ENCODE results near the gene ADAM23. TPM values are rescaled to one million over a fixed set of nuclear protein-coding genes. Genes with fewer than 3 reads are reported as not detected.
"Not testable (repeated sequence)": the region's sequence is repeated elsewhere in the genome, so short reads cannot be mapped to it uniquely, and the experiment has no call there.

ADAM23 gene, protein sequence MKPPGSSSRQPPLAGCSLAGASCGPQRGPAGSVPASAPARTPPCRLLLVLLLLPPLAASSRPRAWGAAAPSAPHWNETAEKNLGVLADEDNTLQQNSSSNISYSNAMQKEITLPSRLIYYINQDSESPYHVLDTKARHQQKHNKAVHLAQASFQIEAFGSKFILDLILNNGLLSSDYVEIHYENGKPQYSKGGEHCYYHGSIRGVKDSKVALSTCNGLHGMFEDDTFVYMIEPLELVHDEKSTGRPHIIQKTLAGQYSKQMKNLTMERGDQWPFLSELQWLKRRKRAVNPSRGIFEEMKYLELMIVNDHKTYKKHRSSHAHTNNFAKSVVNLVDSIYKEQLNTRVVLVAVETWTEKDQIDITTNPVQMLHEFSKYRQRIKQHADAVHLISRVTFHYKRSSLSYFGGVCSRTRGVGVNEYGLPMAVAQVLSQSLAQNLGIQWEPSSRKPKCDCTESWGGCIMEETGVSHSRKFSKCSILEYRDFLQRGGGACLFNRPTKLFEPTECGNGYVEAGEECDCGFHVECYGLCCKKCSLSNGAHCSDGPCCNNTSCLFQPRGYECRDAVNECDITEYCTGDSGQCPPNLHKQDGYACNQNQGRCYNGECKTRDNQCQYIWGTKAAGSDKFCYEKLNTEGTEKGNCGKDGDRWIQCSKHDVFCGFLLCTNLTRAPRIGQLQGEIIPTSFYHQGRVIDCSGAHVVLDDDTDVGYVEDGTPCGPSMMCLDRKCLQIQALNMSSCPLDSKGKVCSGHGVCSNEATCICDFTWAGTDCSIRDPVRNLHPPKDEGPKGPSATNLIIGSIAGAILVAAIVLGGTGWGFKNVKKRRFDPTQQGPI
- 3.1 and 6.8 TPM in 2 replicates for total RNA-seq (2014; rRNA removed)
- polyA plus RNA-seq (2012), result 5.8 TPM

DNA sequence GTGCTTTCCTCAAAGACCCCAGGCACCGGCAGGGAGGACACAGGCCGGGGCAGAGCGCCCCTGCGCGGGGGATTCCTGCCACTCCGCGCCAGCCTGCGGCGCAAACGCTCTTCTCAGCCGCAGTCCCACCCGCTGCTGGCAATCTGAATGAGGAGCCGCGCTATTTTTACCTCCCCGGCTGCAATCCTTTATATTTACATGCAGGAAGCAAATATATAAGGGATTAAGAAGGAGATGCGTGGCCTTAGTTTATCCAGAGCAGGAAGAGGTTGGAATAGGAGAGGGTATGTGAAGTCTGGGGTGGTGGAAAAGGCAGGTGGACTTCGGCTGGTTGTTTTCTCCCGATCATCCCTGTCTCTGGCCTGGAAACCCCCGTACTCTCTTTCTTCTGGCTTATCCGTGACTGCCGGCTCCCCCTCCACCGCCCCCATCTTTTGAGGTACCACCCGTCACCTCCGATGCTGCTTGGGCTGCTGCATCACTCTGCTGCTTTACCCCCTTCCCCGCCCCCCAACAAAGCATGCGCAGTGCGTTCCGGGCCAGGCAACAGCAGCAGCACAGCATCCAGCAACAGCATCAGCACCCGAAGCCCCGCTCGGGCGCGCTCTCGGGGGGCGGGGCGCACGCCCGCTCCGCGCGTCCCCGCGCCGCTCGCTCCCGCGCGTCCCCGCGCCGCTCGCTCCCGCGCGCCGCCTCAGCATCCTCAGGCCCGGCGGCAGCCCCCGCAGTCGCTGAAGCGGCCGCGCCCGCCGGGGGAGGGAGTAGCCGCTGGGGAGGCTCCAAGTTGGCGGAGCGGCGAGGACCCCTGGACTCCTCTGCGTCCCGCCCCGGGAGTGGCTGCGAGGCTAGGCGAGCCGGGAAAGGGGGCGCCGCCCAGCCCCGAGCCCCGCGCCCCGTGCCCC, at the start of gene ADAM23:
Gene ADAM23 (plus strand): TSS at position 700 of the 902 bp plus-strand sequence. CDS start 335 bp downstream, outside the sequence.
- DNase-seq (ENCODE audit: low read depth), result peak; percentile 56

DNA sequence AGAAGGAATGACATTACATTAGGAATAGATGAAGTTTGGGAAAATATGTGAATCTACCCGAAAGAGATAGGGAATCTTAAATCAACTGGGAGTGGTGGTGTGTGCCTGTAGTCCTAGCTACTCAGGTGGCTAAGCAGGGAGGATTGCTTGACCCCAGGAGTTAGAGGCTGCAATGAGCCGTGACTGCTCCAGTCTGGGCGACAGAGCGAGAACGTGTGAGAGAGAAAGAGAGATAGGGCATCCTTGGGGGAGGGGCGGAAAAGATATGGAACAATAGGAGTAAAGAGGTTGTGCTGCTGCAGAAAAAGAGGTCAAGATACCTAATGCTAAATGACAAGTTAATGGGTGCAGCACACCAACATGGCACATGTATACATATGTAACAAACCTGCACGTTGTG, 47.1 kb upstream of the ADAM23 start:
- DNase-seq (ENCODE audit: low read depth), result no peak

DNA sequence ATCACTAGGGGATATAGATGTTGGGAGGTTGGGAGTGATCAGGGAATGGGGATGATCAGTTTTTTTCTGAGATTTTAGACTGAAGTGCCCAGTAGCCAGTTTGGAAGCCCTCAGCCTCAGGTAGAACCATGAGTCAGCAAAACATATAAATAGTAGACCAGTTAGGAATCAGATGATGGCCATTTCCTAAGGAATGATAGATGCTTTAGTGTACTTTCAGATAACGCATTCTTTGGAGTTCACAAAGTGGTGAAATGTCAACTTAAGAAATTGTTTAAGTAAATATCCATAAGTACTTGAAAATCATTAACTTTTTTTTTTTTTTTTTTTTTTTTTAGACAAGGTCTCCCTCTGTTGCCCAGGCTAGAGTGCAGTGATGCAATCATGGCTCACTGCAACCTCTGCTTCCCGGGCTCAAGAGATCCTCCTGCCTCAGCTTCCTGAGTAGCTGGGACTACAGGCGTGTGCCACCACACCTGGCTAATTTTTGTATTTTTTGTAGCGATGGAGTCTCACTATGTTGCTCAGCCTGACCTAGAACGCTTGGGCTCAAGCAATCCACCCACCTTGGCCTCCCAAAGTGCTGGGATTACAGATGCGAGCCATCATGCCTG, 40.3 kb upstream of the ADAM23 start:
- not testable (repeated sequence) for DNase-seq (ENCODE audit: low read depth)

DNA sequence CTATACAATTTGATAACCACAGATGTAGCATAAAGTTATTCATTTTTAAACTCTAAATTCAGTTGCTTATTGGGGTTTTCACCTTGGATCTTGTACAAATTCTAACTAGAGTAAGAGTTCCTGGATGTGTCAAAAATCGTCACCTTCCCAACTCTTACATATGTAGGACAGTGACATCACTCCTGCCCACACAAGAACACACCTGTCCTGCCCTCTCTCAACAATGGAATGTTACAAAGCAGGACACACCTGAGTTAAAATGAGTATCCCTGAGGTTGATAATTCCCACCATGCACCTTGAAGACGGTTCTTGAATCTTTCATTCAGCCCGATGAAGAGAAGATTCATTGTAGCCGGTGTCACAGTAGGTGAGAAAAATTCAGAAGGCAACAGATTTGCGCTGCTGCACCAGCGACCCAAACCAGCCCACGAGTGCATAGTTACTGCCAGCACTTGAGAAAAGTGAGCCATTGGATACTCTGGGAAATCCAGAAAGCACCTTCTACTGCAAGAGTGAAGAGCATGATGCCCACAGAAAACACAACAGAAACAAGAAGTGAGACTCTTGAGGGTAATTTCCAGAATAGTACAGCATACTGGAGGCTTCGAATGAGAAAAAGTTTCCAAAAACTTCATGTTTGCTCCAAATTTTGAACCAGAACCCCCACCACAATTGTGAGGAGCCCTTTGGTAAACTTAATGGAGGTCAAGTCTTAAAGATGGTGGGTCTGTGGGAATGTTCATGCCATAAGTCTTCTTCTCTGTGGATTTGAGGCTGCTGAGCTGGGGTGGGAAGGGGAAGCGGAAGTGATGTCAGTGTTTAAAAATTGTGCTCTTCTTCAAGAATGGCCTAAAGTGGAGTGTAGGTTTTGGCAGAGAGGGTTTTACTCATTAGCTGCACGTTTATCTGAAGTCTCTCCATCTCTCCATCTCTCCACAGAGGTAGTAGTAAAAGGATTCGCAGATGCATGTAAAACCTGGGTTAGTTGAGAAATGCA, 34.7 kb upstream of the ADAM23 start:
- no peak for DNase-seq (ENCODE audit: low read depth)

DNA sequence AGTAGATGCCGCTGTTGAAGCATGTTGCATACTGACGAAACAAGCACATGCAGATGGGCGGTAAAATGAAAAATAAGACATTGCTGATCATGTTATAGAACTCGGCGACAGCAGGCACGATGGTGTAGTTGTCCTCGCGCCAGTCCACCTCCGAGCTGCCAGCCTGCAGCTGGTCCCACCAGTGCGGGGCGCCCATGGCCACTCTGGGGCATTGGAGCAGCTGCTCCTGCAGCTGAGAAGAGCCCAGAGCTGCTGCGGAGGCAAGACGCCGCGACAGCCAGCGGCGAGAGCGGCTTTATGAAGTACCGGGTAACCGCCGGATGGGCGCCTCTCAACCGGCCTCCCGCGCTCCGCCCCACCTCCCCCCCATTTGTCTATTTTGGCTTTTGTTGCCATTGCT, 32.6 kb upstream of the ADAM23 start:
- DNase-seq (ENCODE audit: low read depth), result no peak

DNA sequence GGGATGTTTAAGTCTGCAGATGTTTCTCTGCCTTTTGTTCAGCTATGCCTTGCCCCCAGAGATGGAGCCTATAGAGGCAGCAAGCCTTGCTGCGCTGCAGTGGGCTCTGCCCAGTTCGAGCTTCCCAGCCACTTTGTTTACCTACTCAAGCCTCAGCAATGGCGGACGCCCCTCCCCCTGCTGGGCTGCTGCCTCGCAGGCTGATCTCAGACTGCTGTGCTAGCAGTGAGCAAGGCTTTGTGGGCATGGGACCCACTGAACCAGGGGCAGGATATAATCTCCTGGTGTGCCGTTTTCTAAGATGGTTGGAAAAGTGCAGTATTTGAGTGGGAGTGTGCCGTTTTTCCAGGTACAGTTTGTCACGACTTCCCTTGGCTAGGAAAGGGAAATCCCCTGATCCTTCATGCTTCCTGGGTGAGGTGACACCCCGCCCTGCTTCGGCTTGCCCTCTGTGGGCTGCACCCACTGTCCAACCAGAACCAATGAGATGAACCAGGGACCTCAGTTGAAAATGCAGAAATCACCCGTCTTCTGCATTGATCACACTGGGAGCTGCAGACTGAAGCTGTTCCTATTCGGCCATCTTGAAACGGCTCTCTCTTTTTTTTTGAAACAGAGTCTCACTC, 27.6 kb upstream of the ADAM23 start:
- no peak for DNase-seq (ENCODE audit: low read depth)

DNA sequence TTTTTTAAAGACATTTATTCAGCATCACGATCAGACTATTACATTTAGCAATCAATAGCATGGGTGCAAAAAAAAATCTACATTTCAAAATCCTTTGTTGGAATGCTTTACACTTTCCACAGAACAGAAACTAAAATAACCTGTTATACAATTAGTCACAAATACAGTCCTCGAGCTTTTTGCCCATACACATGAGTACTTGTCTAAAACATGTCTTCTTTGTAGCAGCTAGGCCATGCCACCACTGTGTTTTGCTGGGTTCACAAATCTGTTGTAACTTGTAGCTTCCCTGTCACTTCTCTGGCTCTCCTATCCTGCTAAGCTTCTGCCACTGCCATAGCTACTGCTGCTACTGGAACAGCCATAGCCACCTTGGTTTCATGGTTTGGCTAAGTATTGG, 24.4 kb upstream of the ADAM23 start:
- DNase-seq (ENCODE audit: low read depth), result no peak

DNA sequence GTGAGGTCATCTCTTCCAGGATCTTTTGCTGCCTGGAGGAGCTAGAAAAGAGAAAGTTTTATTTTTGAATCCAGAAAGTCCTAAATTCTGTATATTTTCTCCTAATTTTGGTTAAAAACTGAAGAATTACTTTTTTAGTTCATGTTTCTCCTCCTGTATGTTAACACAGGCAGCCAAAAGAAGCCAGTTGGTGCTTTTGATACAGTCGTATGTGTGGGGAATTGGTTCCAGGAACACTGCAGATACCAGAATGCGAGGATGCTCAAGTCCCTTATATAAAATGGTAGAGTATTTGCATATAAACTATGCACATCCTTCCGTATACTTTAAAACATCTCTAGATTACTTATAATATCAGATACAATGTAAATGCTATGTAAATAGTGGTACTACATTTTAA, 22.6 kb upstream of the ADAM23 start:
- no peak for DNase-seq (ENCODE audit: low read depth)

DNA sequence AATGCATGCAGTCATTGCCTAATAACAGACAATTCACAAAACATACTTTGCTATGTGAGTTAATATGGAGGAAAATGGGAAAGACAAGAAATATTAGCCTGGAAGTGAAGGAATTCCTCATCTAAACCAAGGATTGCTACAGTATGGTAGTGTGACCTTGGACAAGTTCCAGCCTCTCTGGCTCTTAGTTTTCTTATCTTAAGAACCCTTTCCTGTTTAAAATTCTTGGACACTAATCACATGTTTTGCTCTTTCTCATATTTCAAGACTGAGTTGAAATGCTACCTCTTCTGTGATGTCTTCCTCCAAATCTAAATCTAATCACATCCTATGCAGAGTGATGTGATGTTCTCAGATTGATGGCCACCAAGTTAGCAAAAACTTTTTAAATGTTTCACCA, 20.8 kb upstream of the ADAM23 start:
- no peak for DNase-seq (ENCODE audit: low read depth)

DNA sequence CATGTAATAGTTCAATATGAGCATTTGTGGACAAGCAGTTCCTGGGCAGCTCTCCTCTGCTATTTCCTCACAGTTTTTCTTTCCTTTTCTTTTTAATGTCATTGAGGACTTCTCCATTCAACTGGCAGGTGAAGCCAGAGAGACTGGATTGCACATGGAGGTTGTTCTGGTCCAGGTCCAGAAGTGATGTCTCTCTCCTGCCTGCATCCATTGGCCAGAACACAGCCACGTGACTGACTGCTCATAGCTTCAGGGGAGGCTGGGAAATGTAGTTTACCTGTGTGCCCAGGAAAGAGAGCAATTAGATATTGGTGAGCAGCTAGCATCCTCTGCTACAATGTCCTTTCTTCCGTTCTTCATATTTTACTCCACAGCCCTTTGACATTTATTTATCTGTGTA, 20.2 kb upstream of the ADAM23 start:
- DNase-seq (ENCODE audit: low read depth), result peak; percentile 7

DNA sequence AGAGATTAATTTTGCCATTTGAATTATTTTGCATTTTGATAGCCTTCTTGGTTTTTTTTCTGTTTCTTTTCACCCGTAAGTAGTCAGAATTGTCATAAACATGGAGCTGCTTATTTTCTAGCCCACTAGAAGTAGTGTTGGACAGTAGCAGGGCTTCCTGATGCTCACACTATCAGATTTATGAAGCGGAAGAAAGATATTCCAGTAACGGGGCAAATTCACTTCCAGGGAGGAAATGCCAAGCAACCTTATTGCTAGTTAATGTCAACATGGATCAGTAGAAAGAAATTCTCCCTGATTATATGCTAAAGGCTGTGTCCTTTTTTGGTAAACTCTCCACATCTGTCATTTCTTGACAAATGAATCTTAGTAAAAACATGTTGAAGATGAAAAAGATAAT, 19.2 kb upstream of the ADAM23 start:
- DNase-seq (ENCODE audit: low read depth), result no peak

DNA sequence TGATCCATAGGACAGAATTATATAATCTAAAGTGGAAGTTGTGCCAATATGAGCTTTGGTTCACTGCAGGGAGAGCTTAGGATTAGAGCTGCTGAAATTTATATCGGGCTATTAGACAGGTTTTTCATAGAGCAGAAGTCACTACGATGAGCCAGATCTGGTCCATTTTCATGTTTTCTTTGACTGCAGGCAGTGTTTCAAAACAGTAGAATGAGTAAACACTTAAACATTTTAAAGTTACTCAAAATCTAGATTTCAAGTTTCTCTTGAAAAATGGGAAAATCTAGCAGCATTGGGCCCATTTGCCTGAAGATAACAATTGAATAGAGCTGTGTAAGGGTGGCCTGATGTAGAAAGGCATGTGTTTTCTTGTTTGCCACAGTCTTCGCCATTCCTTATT, 14.5 kb upstream of the ADAM23 start:
- no peak for DNase-seq (ENCODE audit: low read depth)

DNA sequence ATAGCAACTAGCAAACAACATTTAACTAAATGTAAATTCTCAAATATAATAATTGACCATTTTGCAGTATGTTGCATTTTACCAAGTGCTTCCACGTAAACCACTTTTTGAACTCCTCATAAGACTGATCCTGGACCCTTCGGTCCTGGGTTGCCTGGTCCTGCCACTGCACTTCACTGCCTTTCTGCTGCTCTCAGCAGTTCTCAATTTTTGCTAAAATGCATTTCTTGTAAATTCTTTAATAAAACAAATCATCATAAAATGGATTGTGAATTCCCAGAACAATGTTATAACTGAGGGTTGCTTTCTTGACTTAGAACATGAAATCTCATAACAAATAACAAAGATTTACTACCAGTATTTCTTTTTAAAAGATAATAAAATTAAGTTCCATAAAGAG, 12.9 kb upstream of the ADAM23 start:
- no peak for DNase-seq (ENCODE audit: low read depth)

DNA sequence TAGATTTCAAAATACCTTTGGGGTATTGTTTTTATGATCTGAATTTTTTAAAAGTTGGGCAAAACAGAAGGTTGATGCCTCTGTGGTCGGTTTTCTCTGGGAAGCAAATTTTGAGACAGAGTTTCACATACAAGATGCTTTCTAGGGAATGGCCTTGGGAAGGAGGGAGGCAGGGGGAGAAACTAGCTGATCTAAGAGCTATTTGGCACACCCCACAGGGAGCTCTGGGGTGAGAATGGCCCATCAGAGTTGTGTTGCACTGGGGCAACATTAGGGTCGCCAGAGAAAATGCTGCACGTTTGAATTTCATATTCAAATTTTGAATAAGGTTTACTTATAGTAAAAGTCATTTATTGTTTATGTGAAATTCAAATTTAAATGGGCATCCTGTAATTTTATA, 11.9 kb upstream of the ADAM23 start:
- DNase-seq (ENCODE audit: low read depth), result no peak

DNA sequence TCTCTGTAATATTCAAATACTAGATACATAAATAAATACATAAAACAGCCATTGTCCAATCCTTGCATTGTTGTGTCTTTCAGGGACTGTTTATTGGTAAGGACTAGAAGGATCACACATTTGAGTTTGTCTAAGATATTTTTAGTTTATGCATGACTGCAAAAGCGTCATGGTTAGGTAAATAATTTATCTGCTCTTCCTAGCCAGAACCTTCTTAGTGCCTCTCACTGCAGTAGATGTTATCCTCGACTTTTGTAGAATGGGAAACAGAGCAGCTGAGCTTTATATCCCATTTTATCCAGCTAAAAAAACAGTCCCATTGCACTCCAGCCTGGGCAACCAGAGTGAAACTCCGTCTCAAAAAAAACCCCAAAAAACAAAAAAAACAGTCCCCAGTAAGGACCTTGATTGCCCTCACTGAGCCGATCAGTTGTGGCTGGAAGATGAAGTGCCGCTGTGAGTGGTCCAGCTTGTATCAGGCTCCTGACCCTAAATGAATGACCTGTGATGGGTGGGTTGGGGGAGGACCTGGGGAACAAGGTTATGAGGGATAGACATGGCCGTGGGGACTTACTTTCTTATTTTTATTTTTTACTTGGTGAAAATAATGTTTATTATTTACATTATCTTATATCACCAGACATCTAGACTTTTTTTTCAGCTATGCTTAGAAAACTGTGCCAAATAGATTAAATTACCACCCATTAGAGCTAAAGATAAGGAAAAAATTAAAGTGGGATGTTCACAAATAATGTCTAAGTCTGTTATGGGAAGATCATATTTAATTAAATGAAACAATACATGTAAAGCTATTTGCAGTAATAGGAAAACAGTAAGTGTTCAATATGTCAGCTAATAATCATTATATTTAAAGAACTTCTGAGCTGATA, 10.9 kb upstream of the ADAM23 start:
- no peak for DNase-seq (ENCODE audit: low read depth)

DNA sequence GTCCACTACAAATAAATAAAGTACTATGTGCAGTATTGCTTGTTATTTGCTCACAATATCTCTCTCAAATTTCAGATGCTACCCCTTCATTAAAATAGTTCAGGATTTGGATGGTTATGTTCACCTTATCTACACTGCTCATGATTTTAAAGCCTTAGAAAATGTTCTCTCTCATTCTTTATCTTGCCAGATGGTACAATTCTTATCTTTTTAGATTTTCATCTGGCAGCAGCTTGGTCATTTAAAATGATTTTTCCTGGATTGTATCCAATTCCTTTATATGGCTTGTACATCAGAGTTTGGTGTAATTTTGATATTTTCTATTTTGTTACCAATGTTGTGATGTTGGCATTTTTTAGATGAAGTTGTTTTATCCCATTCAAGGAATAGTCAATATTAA, 10.1 kb upstream of the ADAM23 start:
- no peak for DNase-seq (ENCODE audit: low read depth)

DNA sequence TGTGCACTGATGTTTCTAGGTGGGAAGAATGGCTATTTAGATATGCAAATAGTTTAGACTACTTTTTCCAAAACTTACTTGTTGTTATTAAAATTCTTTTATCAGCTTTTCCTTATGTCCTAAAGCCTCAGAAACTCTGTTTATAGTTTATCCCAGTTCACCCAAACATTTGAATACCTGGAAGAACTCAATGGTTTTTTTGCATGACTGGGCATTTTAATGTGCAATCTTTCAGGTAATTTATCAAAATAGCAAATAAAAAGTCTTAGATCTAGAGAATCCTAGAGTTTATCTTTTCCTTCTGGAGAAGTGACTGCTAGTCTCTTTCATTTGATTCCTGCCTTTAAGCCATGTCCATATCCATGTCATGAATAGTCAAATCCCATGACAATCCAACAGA, 9.6 kb upstream of the ADAM23 start:
- DNase-seq (ENCODE audit: low read depth), result no peak

DNA sequence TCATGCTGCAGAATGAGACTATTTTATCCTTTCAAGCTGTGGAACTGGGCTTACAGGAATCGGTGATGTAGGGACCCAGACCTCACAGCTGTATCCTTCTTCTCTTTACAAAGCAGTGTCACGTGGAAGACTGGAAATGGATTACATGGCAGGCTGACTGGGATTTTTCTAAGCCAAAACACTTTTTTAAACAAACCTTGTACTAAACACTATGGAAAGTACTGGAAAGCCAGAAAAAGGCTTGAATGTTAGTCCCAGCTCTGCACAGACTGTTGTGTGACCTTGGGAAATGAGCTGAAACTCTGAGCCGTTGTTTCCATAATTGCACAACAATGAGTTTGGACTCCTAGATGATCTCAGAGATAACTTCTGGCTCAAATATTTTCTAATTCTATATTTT, 7.6 kb upstream of the ADAM23 start:
- no peak for DNase-seq (ENCODE audit: low read depth)
